Brain microvascular endothelial cell (primary cell): ENCODE measurements around the gene SLC25A13.

ENCODE experiments used
- DNase-seq: peaks from one replicate; pipeline ENCODE4 v3.0.0-alpha.2; 2020
- H3K27ac ChIP-seq: fragments of 250-450 bp; sonication (Bioruptor Pico); 2 replicates; pipeline ENCODE4 v1.5.1; 2020; ENCODE audit warnings: mild to moderate bottlenecking, moderate library complexity
- H3K27me3 ChIP-seq: fragments of 250-450 bp; sonication (Bioruptor Pico); replicated peaks from 2 replicates; pipeline ENCODE4 v1.5.1; 2020; ENCODE audit warnings: mild to moderate bottlenecking
- H3K36me3 ChIP-seq: fragments of 250-450 bp; sonication (Bioruptor Pico); replicated peaks from 2 replicates; pipeline ENCODE4 v1.5.1; 2020; ENCODE audit warnings: mild to moderate bottlenecking
- H3K4me3 ChIP-seq: 2 replicates; pipeline ENCODE4 v1.5.1; 2011; ENCODE audit warnings: low read depth, mild to moderate bottlenecking, control low read depth, low read length, moderate library complexity
- in situ Hi-C: cut with HindIII; loops from 2 replicates; pipeline ENCODE4 v1.10.0; 2017; ENCODE audit warnings: low sequenced_read_pairs, low pct_ligation_motif_present
- TF ChIP-seq, protein P1 (sequence below): IDR thresholded peaks from 2 replicates; pipeline ENCODE4 v1.5.1; 2011; ENCODE audit warnings: low read depth, mild to moderate bottlenecking, moderate library complexity, low read length, control low read depth, inconsistent platforms; ENCODE audit errors: missing control alignments

Gene SLC25A13

DNA sequence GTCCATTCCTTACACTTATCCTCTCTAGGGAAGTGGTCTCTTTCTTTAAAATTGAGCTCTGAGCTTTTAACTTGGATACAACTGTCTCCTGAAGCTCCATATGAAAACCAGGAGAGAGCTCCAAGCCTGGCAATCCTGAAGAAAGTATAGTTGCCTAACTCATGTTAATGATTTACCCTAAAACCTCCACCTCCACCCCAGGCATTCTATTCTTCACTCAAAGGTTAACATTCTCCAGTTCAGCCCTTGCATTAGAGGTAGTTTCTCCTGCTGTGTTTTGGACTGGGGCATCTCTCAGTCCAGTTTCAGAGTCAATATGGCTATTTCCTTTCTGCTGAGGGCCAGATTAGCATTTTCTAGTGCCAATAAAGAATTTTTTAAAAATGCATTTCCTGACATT is 195.5 kb downstream of the SLC25A13 start:
- DNase-seq, result no peak
- no peaks in the 10 kb centered on the region for H3K36me3 ChIP-seq
- H3K27ac ChIP-seq, result no peak overlapping the region
- H3K27me3 ChIP-seq, result no peaks in the 10 kb centered on the region
- in situ Hi-C loops, result no loop called here
- TF ChIP-seq, protein P1, sequence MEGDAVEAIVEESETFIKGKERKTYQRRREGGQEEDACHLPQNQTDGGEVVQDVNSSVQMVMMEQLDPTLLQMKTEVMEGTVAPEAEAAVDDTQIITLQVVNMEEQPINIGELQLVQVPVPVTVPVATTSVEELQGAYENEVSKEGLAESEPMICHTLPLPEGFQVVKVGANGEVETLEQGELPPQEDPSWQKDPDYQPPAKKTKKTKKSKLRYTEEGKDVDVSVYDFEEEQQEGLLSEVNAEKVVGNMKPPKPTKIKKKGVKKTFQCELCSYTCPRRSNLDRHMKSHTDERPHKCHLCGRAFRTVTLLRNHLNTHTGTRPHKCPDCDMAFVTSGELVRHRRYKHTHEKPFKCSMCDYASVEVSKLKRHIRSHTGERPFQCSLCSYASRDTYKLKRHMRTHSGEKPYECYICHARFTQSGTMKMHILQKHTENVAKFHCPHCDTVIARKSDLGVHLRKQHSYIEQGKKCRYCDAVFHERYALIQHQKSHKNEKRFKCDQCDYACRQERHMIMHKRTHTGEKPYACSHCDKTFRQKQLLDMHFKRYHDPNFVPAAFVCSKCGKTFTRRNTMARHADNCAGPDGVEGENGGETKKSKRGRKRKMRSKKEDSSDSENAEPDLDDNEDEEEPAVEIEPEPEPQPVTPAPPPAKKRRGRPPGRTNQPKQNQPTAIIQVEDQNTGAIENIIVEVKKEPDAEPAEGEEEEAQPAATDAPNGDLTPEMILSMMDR, result no peak
- no peak overlapping the region for H3K4me3 ChIP-seq

DNA sequence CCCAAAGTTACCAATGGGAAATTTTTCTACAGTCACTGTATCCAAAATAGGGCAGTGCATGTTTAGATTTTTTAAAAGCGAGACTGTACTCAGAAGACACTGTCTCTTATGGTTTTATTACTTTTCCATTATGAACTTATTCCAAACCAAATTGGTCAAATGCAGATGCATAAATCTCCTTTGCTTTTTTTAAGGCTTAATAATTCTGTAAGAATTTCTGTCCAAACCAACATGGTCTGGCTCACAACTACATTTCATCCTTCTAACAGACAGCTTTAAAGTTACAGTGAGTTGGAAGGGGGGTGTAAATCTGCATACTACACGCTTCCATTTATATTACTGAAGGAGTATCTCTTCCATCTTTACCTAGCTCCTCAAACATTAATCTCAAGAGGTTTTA is 199.2 kb downstream of the SLC25A13 start:
- Histone ChIP-seq H3K4me3 (no peak overlapping the region), H3K27me3 (no peaks in the 10 kb centered on the region), H3K36me3 (no peaks in the 10 kb centered on the region), H3K27ac (no peak overlapping the region)
- no peak for DNase-seq
- TF ChIP-seq, protein P1, result no peak
- in situ Hi-C loops, result no loop called here

- no peaks in the 10 kb centered on the region for H3K36me3 ChIP-seq
- in situ Hi-C loops, result no loop called here
- no peak overlapping the region for H3K27ac ChIP-seq
Measured at GRCh38 chr7:96121752-96122151, 200.1 kb downstream of the SLC25A13 start.

GRCh38 chr7:96120445-96121225 is 201.3 kb downstream of the SLC25A13 start:
- TF ChIP-seq, protein P1, result no peak
- no peaks in the 10 kb centered on the region for H3K27me3 ChIP-seq
- no peaks in the 10 kb centered on the region for H3K36me3 ChIP-seq
- no peak for DNase-seq
- H3K27ac ChIP-seq, result no peak overlapping the region
- no peak overlapping the region for H3K4me3 ChIP-seq
- in situ Hi-C loops, result no loop called here

More at GRCh38 chr7:96121752-96122151, 200.1 kb downstream of the SLC25A13 start:
- Histone ChIP-seq H3K27me3 (no peaks in the 10 kb centered on the region), H3K4me3 (no peak overlapping the region)
- TF ChIP-seq, protein P1, result no peak
- DNase-seq, result no peak

DNA sequence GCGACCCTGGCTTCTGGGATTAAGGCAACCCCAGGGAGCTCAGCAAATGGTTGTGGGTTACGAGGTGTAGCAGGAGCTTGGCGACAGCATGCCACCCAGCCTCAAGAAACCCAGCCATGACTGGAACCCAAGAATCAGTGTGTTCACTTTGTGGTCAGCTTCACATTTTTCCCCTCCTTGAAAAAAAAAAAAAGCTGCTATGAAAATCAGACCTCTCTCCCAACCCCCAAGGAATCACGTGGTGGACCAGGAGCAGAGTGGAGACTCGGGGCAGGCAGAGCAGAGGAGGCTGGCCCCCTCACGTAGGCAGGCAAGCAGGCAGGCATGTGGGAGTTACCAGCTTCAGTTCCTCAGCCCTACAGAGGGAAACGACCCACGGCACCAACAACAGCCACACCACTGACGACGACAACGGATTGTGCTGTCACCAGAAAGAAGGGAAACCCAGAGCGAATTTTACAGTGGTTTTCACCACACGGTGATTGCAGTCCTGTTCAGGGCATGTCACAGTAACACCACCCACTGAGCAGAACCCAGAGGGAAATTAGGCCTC is 203.4 kb downstream of the SLC25A13 start:
- in situ Hi-C loops, result no loop called here
- TF ChIP-seq, protein P1, result no peak
- Histone ChIP-seq H3K36me3 (no peaks in the 10 kb centered on the region), H3K4me3 (no peak overlapping the region), H3K27ac (no peak overlapping the region), H3K27me3 (no peaks in the 10 kb centered on the region)
- no peak for DNase-seq
